Non-pigmented ciliary epithelial cell (primary cell): ENCODE data around the gene PLLP.
A peak's percentile ranks its signal among the peaks of the same experiment; 100 is the strongest.

Source experiments
- DNase-seq: peaks from one replicate; pipeline ENCODE4 v3.0.0-alpha.2; 2010; ENCODE audit warnings: low read depth

Gene PLLP

DNA sequence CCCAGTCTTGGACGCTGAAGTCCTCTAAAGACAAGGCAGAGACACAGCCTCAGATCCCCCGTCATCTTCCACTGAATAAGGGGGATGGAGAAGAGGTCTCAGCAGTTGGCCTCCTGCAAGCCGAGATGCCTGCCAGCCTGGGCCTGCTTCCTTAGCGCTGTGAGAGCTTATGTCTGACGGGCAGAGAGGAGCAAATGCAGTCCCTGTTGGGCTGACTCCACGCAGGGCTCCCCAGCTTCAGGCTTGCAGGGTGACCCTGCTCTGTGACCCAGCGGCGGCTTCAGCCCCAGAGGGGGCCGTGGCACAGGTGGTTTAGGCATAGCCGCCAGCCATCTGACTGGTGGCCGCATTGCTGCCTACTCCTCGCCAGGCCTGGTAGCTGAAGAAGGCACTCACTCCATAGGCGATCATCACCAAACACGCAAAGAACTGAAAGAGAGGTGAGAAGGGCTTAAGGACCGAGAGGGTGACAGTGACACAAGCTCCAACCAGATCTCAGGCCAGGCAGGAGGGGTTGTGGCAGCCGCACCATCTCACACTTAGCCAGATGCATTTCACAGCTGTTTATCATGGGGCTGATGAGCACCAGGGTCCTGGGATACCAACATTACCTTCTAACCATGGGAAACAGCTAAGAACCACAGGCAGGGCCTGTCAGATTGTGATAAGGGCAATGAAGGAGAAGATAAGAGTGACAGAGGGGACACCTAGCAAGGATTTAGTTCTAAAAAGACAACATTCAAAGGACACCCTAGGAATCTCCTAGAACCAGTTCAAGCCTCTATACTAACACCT is 27.7 kb downstream of the PLLP start:
- DNase-seq = no peak

- no peak for DNase-seq
These were observed 28.6 kb downstream of the PLLP start for GRCh38 chr16:57255686-57256415.

- no peak for DNase-seq
These were observed 31.0 kb downstream of the PLLP start for GRCh38 chr16:57253466-57253865.

DNA sequence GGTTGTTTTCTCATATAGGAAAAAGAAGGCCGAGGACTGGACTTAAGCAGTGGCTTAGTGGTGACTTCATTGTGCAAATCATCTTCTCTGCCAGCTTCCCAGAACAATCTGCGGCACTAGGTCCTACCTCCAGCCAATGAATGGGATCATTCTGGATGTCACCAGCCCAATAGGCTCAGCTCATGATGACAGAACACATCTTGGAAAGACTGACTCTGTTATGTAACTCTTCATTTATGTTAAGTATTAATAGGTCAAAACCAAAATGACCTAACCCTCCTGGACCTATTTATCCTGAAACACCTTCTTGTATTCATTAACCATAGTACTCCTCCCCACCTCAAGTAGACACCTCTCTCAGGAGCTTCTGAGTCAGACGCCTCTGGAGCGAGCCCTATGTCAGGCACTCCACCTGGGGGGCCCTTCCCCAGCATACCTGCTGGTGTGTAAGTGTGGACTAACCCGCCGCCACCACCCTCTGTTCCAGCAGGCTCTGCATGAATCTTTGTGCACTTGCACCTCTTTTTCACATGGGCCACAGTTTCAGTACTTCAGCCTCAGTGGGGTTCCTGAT is 32.2 kb downstream of the PLLP start:
- no peak for DNase-seq

DNA sequence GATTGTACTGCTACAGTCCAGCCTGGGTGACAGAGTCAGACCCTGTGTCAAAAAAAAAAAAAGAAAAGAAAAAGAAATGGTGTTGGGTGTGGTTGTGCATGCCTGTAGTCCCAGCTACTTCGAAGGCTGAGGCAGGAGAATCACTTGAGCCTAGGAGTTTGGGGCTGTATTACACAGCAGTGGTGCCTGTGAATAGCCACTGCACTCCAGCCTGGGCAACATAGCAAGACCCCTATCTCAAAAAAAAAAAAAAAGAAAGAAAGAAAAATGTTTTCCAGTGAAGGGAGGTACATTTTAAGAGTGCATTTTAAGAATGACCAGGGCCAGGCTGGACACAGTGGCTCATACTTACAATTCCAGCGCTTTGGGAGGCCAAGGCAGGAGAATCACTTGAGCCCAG is 33.1 kb downstream of the PLLP start:
- no peak for DNase-seq

GRCh38 chr16:57245472-57246113 is 38.9 kb downstream of the PLLP start:
- DNase-seq = no peak

- DNase-seq = peak; percentile 75
These were observed 39.6 kb downstream of the PLLP start, which contains the start of gene ARL2BP for GRCh38 chr16:57244767-57245471. Gene ARL2BP, plus strand, starts transcription at chr16:57245259. Its CDS starts 109 bp downstream, at chr16:57245368.

GRCh38 chr16:57244463-57244766 is 40.1 kb downstream of the PLLP start:
- no peak for DNase-seq

DNA sequence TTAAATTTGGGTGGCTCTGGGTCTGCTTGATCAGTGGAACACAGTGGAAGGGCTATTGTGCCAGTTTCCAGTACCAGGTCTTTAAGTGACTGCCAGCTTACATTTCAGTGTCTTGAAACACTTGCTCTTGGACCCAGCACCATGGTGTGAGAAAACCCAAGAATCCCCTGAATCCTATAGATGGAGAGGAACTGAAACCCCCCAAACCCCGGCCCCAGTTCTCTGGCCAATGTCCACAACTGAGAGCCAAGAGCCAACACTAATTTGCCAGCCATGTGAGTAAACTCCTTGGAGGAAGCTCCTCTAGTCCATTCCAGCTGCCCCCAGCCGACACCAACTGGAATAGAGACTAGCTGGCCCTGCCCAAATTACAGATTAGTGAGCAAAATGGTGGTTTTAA is 41.8 kb downstream of the PLLP start:
- DNase-seq = no peak

- DNase-seq = no peak
These were observed 43.6 kb downstream of the PLLP start for GRCh38 chr16:57240851-57241250.

GRCh38 chr16:57239107-57239506 is 45.4 kb downstream of the PLLP start:
- DNase-seq = no peak

GRCh38 chr16:57238682-57239081 is 45.8 kb downstream of the PLLP start:
- no peak for DNase-seq

DNA sequence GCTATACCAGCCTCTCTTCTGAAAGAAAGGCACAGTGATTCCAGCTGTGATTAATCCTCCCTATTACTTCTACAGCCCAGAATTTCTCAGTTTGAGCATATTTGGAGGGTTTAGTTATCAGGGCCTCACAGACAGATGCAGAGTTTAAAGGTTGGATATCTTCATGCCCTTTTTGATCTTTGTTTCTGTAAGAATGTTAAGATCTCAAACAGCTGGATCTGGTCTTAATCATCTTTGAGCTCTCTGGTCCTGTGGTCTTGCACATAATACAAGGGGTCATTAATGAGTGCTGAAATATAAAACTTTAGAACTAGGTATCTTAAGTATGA is 48.5 kb downstream of the PLLP start:
- no peak for DNase-seq

- DNase-seq = peak; percentile 60
These were observed 49.1 kb downstream of the PLLP start for GRCh38 chr16:57235128-57236021.

GRCh38 chr16:57234707-57235092 is 49.8 kb downstream of the PLLP start:
- no peak for DNase-seq

GRCh38 chr16:57233944-57234706 is 50.3 kb downstream of the PLLP start:
- no peak for DNase-seq

- DNase-seq = no peak
These were observed 52.6 kb downstream of the PLLP start for GRCh38 chr16:57231821-57232350.

DNA sequence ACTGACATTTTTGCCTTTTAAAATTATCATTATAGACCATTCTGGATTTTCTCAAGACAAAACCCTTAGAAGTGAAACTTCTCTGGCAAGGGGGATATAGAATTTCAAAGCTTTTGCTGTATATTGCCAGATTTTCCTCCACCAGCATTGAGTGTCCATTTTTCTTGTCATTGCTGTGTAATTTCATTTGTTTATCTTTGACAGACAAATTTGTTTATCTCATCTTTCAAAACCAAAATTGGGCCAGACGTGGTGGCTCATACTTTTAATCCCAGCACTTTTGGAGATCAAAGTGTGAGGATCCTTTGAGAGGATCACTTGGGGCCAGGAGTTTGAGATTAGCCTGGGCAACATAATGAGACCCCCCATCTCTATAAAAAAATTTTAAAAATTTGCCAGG is 55.4 kb downstream of the PLLP start:
- no peak for DNase-seq

GRCh38 chr16:57226701-57227621 is 57.5 kb downstream of the PLLP start:
- DNase-seq = no peak
